Natural killer cell (primary cell): Measurements from ENCODE around the gene MSI2. TPM values are rescaled to one million over a fixed set of nuclear protein-coding genes. Genes with fewer than 3 reads are reported as not detected.
A peak's percentile ranks its signal among the peaks of the same experiment; 100 is the strongest.

Experiments
- ATAC-seq, 3 donors: fragments of 150-1000 bp in 2 of 3; fragments of 200-7000 bp in 1 of 3; cut with Tn5 transposase; 1 replicate in 1 of 3; 2 replicates in 2 of 3; pipeline ENCODE4 v1.10.0; 2021; ENCODE audit warnings: mild to moderate bottlenecking in 2 of 3, moderate library complexity in 2 of 3
- DNase-seq, 2 donors: peaks; one replicate each; pipeline versions ENCODE4 v3.0.0 to v3.0.0-alpha.2; 2013 to 2021; ENCODE audit warnings: mixed read lengths in 1 of 2
- H3K27ac ChIP-seq: one replicate; pipeline ENCODE4 v1.5.1; 2013; ENCODE audit warnings: mild to moderate bottlenecking, low read length
- H3K27me3 ChIP-seq: one replicate; pipeline ENCODE4 v1.6.1; 2013; ENCODE audit warnings: low read length; ENCODE audit not compliant: control insufficient read depth, insufficient read depth
- H3K36me3 ChIP-seq: one replicate; pipeline ENCODE4 v1.6.1; 2013; ENCODE audit warnings: low read length; ENCODE audit not compliant: control insufficient read depth, insufficient read depth
- H3K4me1 ChIP-seq: one replicate; pipeline ENCODE4 v1.6.1; 2013; ENCODE audit warnings: low read length; ENCODE audit not compliant: control insufficient read depth, insufficient read depth
- H3K4me3 ChIP-seq: one replicate; pipeline ENCODE4 v1.5.1; 2013; ENCODE audit warnings: low read length
- H3K9me3 ChIP-seq: one replicate; pipeline ENCODE4 v1.6.1; 2013; ENCODE audit warnings: low read length; ENCODE audit not compliant: control insufficient read depth, insufficient read depth
- H3K27ac Mint-ChIP-seq, 2 donors: one replicate each; pipeline ENCODE4 v1.8.0; 2022; ENCODE audit warnings: mild to moderate bottlenecking in 2 of 2, mixed read lengths in 2 of 2, moderate library complexity in 1 of 2
- H3K27me3 Mint-ChIP-seq, 2 donors: one replicate each; pipeline ENCODE4 v1.8.0; 2022; ENCODE audit warnings: low read depth in 2 of 2, mixed read lengths in 2 of 2
- H3K36me3 Mint-ChIP-seq: one replicate; pipeline ENCODE4 v1.8.0; 2022; ENCODE audit warnings: mixed read lengths
- H3K4me1 Mint-ChIP-seq, 2 donors: one replicate each; pipeline ENCODE4 v1.8.0; 2022; ENCODE audit warnings: mixed read lengths in 2 of 2
- H3K4me3 Mint-ChIP-seq: one replicate; pipeline ENCODE4 v1.8.0; 2022; ENCODE audit warnings: mild to moderate bottlenecking, moderate library complexity, mixed read lengths
- H3K9me3 Mint-ChIP-seq, 2 donors: one replicate each; pipeline ENCODE4 v1.8.0; 2022; ENCODE audit warnings: mixed read lengths in 2 of 2
- WGBS: methylation state at CpG from one replicate; pipeline ENCODE4 v1.1.7; 2013; ENCODE audit warnings: missing lambda C conversion rate; ENCODE audit not compliant: insufficient coverage; 5-methylcytosine and 5-hydroxymethylcytosine counted together
- intact Hi-C: fragments of 100-400 bp; cut with micrococcal nuclease; formaldehyde crosslinking; loops from one replicate; pipeline ENCODE4 v1.14.2; 2022
- total RNA-seq, 4 donors: library from RNA; stranded (reverse); fragments of 120-200 nt in 1 of 4; gene quantifications; one replicate each; pipeline versions ENCODE4 v1.2.3 to v1.2.4, GENCODE V29; 2013 to 2022
- TF ChIP-seq, protein P1 (sequence below): fragments of 200-600 bp; IDR thresholded peaks from one replicate; pipeline ENCODE4 v1.8.0; 2022; ENCODE audit warnings: antibody characterized with exemption

MSI2 gene
- total RNA-seq, 3 donors from 2014 or later (not counting 1 experiment from before 2014, with no cell fraction given): 95.5 to 145 (median 96.8) TPM

GRCh38 chr17:57366177-57366557 is 109.8 kb downstream of the MSI2 start:
- H3K4me1 Mint-ChIP-seq: peaks cover 18 to 31% of the 10 kb centered on the region in 2 donors
- Histone ChIP-seq H3K4me3 (no peak overlapping the region), H3K36me3 (no peaks in the 10 kb centered on the region), H3K4me1 (no peaks in the 10 kb centered on the region), H3K9me3 (no peaks in the 10 kb centered on the region), H3K27ac (no peak overlapping the region), H3K27me3 (no peaks in the 10 kb centered on the region)
- no peak overlapping the region for H3K27ac Mint-ChIP-seq
- H3K36me3 Mint-ChIP-seq: no peaks in the 10 kb centered on the region
- no peaks in the 10 kb centered on the region for H3K9me3 Mint-ChIP-seq
- WGBS: 80% methylated on average over 5 of the region's 6 CpGs
- H3K27me3 Mint-ChIP-seq: no peaks in the 10 kb centered on the region
- no peak overlapping the region for H3K4me3 Mint-ChIP-seq
- no peak for DNase-seq
- intact Hi-C loops: no loop called here
- no peak for ATAC-seq
- TF ChIP-seq, protein P1, sequence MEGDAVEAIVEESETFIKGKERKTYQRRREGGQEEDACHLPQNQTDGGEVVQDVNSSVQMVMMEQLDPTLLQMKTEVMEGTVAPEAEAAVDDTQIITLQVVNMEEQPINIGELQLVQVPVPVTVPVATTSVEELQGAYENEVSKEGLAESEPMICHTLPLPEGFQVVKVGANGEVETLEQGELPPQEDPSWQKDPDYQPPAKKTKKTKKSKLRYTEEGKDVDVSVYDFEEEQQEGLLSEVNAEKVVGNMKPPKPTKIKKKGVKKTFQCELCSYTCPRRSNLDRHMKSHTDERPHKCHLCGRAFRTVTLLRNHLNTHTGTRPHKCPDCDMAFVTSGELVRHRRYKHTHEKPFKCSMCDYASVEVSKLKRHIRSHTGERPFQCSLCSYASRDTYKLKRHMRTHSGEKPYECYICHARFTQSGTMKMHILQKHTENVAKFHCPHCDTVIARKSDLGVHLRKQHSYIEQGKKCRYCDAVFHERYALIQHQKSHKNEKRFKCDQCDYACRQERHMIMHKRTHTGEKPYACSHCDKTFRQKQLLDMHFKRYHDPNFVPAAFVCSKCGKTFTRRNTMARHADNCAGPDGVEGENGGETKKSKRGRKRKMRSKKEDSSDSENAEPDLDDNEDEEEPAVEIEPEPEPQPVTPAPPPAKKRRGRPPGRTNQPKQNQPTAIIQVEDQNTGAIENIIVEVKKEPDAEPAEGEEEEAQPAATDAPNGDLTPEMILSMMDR: no peak

DNA sequence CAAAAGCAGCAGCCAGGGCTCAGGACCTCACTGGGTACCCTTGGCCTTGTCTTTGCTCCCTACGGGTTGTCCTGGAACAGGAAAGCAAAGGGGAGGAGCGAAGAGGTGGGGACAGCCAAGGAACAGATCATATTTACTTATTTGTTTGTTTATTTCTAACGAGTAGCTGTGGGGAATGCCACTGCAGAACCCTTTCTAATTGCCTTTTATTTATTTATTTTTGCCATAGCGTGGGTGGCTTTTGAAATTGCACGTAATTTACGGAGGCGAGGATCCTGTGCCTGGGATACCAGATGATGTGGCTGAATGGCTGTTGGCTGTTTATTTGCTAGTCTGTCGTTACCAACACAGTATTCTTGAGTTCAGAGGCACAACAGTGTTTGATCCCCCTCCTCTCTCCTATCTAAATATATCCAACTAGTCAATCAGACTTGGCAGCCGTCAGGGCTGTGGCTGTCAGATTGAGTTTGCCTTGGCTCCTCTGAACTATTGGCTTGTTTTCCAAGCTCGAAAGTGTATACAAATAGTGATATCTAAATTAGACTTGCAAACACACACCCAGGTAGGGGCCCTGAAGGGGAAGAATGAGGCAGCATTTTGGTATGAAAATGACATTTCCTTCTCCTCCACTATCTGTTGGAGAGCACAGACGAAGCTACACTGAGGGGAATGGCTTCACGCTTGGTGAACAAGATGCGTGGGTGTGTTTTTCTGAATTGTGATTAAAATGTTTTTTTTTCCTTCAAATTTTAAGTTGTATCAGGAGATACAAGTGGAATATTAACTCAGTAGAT is 110.4 kb downstream of the MSI2 start:
- Histone ChIP-seq H3K27ac (no peak overlapping the region), H3K4me1 (no peaks in the 10 kb centered on the region), H3K4me3 (no peak overlapping the region), H3K36me3 (no peaks in the 10 kb centered on the region), H3K27me3 (no peaks in the 10 kb centered on the region), H3K9me3 (no peaks in the 10 kb centered on the region)
- intact Hi-C loops: no loop called here
- peaks cover 18 to 31% of the 10 kb centered on the region in 2 donors for H3K4me1 Mint-ChIP-seq
- ATAC-seq (no peak), DNase-seq (no peak)
- no peak overlapping the region for H3K4me3 Mint-ChIP-seq
- no peaks in the 10 kb centered on the region for H3K9me3 Mint-ChIP-seq
- H3K36me3 Mint-ChIP-seq: no peaks in the 10 kb centered on the region
- TF ChIP-seq, protein P1: no peak
- no peaks in the 10 kb centered on the region for H3K27me3 Mint-ChIP-seq
- WGBS: 85% methylated on average over 12 of the region's 13 CpGs
- H3K27ac Mint-ChIP-seq: no peak overlapping the region

- Mint-ChIP-seq H3K27ac (peak overlapping the region in 1 of 2 donors; percentile 9), H3K4me3 (no peak overlapping the region), H3K27me3 (no peaks in the 10 kb centered on the region), H3K36me3 (no peaks in the 10 kb centered on the region), H3K9me3 (no peaks in the 10 kb centered on the region), H3K4me1 (peaks cover 18 to 26% of the 10 kb centered on the region in 2 donors)
- ATAC-seq (no peak), DNase-seq (no peak)
- Histone ChIP-seq H3K9me3 (no peaks in the 10 kb centered on the region), H3K4me1 (no peaks in the 10 kb centered on the region), H3K27me3 (no peaks in the 10 kb centered on the region), H3K27ac (no peak overlapping the region), H3K4me3 (no peak overlapping the region), H3K36me3 (no peaks in the 10 kb centered on the region)
- WGBS: 78% methylated on average over 6 of the region's 6 CpGs
- TF ChIP-seq, protein P1: no peak
- intact Hi-C loops: no loop called here
Observed at GRCh38 chr17:57368637-57369336, 112.5 kb downstream of the MSI2 start.
